Tibial nerve (tissue), 3 donors: Measurements from ENCODE around the gene FBH1.

Experiments used
- POLR2A ChIP-seq, 2 donors: fragments of 450-650 bp; IDR thresholded peaks; one replicate each; pipeline ENCODE4 v1.6.1; 2017; ENCODE audit warnings: antibody characterized with exemption in 2 of 2, mild to moderate bottlenecking in 2 of 2, moderate library complexity in 2 of 2
- TF ChIP-seq, protein P1 (sequence below), 5 experiments: fragments of 200-600 bp in 3 of 5; fragments of 450-650 bp in 2 of 5; sonication (generic) in 3 of 5; IDR thresholded peaks; one replicate each; pipeline ENCODE4 v1.5.1; 2016 to 2019; ENCODE audit warnings: antibody characterized with exemption in 5 of 5, mild to moderate bottlenecking in 3 of 5, moderate library complexity in 2 of 5

DNA sequence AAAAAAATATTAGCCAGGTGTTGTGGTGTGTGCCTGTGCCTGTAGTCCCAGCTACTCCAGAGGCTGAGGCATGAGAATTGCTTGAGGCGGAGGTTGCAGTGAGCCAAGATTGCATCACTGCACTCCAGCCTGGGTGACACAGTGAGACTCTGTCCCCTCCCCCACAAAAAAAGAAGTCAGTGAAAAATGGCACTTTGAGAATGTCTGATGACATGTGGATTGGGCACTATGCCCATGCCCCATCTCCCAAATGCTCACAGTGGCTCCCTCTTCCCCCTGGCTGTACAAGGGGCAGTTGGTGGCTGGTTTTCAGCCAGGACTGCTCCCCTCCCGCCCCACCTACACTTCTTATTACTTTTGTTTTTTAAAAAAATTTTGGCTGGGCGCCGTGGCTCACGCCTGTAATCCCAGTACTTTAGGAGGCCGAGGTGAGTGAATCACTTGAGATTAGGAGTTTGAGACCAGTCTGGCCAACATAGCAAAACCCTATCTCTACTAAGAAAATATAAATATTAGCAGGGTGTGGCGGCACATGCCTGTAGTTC is 61.2 kb downstream of the FBH1 start:
- TF ChIP-seq, protein P1, sequence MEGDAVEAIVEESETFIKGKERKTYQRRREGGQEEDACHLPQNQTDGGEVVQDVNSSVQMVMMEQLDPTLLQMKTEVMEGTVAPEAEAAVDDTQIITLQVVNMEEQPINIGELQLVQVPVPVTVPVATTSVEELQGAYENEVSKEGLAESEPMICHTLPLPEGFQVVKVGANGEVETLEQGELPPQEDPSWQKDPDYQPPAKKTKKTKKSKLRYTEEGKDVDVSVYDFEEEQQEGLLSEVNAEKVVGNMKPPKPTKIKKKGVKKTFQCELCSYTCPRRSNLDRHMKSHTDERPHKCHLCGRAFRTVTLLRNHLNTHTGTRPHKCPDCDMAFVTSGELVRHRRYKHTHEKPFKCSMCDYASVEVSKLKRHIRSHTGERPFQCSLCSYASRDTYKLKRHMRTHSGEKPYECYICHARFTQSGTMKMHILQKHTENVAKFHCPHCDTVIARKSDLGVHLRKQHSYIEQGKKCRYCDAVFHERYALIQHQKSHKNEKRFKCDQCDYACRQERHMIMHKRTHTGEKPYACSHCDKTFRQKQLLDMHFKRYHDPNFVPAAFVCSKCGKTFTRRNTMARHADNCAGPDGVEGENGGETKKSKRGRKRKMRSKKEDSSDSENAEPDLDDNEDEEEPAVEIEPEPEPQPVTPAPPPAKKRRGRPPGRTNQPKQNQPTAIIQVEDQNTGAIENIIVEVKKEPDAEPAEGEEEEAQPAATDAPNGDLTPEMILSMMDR (IDR thresholded peaks at IDR 0.05) = no peak
- no peak for TF ChIP-seq POLR2A (IDR thresholded peaks at IDR 0.05)
